ENCODE data around the gene SYT12. TPM values are rescaled to one million over a fixed set of nuclear protein-coding genes. Genes with fewer than 3 reads are reported as not detected.
"Not testable (repeated sequence)": the region's sequence is repeated elsewhere in the genome, so short reads cannot be mapped to it uniquely, and the experiment has no call there.

SYT12 gene
- total RNA-seq, 1 donor from 2014 or later = not detected

GRCh38 chr11:66985508-66986177 is 37.3 kb upstream of the SYT12 start:
- H3K4me1 Mint-ChIP-seq = no peaks in the 10 kb centered on the region
- H3K36me3 Mint-ChIP-seq (ENCODE audit: low read depth) = no peaks in the 10 kb centered on the region
- intact Hi-C loops (cut with micrococcal nuclease) = no loop called here

DNA sequence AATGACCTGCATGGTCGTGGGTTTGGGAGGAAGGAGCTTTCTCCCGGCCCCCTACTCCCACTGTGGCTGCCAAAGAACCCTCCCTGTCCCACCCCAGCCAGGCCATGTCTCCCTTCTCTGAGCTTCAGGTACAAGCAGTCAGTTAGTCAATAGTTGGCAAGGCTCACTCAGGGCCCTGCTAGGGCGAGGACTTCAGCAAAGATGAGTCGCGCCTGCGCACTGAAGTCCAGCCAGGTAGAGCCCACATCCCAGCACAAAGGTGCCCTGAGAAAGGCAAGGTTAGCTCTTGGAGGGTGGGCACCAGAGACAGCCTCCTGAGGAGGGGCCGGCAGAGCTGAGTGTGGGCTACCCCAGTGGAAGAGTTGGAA is 36.8 kb upstream of the SYT12 start:
- intact Hi-C loops (cut with micrococcal nuclease) = no loop called here
- no peak overlapping the region for H3K4me3 Mint-ChIP-seq
- no peak for DNase-seq
- no peaks in the 10 kb centered on the region for H3K9me3 Mint-ChIP-seq
- H3K4me1 Mint-ChIP-seq = no peaks in the 10 kb centered on the region
- H3K36me3 Mint-ChIP-seq (ENCODE audit: low read depth) = no peaks in the 10 kb centered on the region
- H3K27me3 Mint-ChIP-seq = peaks cover 1% of the 10 kb centered on the region
- no peak overlapping the region for H3K27ac Mint-ChIP-seq

More at GRCh38 chr11:66985508-66986177, 37.3 kb upstream of the SYT12 start:
- Mint-ChIP-seq H3K27me3 (peaks cover 1% of the 10 kb centered on the region), H3K27ac (no peak overlapping the region), H3K9me3 (no peaks in the 10 kb centered on the region), H3K4me3 (no peak overlapping the region)
- no peak for DNase-seq

GRCh38 chr11:66987158-66987620 is 35.7 kb upstream of the SYT12 start:
- Mint-ChIP-seq H3K4me3 (no peak overlapping the region), H3K9me3 (no peaks in the 10 kb centered on the region), H3K36me3 (ENCODE audit: low read depth) (no peaks in the 10 kb centered on the region), H3K27me3 (peaks cover 1% of the 10 kb centered on the region), H3K27ac (no peak overlapping the region), H3K4me1 (no peaks in the 10 kb centered on the region)
- no peak for DNase-seq
- intact Hi-C loops (cut with micrococcal nuclease) = no loop called here

GRCh38 chr11:66987924-66988637 is 34.9 kb upstream of the SYT12 start:
- H3K27ac Mint-ChIP-seq = no peak overlapping the region
- no peak overlapping the region for H3K4me3 Mint-ChIP-seq
- peaks cover 1% of the 10 kb centered on the region for H3K27me3 Mint-ChIP-seq
- intact Hi-C loops (cut with micrococcal nuclease) = no loop called here
- no peaks in the 10 kb centered on the region for H3K9me3 Mint-ChIP-seq
- no peaks in the 10 kb centered on the region for H3K4me1 Mint-ChIP-seq
- DNase-seq = no peak
- H3K36me3 Mint-ChIP-seq (ENCODE audit: low read depth) = no peaks in the 10 kb centered on the region

DNA sequence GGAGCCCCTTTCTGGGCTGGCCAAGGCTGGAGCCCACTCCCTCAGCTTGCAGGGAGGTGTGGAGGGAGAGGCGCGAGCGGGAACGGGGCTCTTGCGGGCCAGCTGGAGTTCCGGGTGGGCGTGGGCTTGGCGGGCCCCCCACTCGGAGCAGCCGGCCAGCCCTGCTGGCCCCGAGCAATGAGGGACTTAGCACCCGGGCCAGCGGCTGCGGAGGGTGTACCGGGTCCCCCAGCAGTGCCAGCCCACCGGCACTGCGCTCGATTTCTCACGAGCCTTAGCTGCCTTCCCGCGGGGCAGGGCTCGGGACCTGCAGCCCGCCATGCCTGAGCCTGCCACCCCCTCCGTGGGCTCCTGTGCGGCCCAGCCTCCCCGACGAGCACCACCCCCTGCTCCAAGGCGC is 34.2 kb upstream of the SYT12 start:
- H3K27ac Mint-ChIP-seq; H3K4me1 Mint-ChIP-seq; H3K9me3 Mint-ChIP-seq; H3K36me3 Mint-ChIP-seq (ENCODE audit: low read depth); H3K27me3 Mint-ChIP-seq; H3K4me3 Mint-ChIP-seq; intact Hi-C loops (cut with micrococcal nuclease); DNase-seq: not testable (repeated sequence)

DNA sequence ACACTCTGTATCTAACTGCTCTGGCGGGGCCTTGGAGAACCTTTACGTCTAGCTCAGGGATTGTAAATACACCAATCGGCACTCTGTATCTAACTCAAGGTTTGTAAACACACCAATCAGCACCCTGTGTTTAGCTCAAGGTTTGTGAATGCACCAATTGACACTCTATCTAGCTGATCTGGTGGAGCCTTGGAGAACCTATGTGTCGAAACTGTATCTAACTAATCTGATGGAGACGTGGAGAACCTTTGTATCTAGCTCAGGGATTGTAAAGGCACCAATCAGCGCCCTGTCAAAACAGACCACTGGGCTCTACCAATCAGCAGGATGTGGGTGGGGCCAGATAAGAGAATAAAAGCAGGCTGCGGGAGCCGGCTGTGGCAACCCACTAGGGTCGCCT is 33.6 kb upstream of the SYT12 start:
- H3K4me3 Mint-ChIP-seq; H3K27ac Mint-ChIP-seq; H3K36me3 Mint-ChIP-seq (ENCODE audit: low read depth); H3K4me1 Mint-ChIP-seq; H3K27me3 Mint-ChIP-seq; H3K9me3 Mint-ChIP-seq; intact Hi-C loops (cut with micrococcal nuclease); DNase-seq: not testable (repeated sequence)

- DNase-seq = no peak
- Mint-ChIP-seq H3K4me3 (no peak overlapping the region), H3K27ac (no peak overlapping the region), H3K27me3 (peaks cover 6% of the 10 kb centered on the region), H3K9me3 (no peaks in the 10 kb centered on the region), H3K36me3 (ENCODE audit: low read depth) (no peaks in the 10 kb centered on the region), H3K4me1 (no peaks in the 10 kb centered on the region)
- intact Hi-C loops (cut with micrococcal nuclease) = no loop called here
Measured at GRCh38 chr11:66992041-66992440, 30.9 kb upstream of the SYT12 start.

DNA sequence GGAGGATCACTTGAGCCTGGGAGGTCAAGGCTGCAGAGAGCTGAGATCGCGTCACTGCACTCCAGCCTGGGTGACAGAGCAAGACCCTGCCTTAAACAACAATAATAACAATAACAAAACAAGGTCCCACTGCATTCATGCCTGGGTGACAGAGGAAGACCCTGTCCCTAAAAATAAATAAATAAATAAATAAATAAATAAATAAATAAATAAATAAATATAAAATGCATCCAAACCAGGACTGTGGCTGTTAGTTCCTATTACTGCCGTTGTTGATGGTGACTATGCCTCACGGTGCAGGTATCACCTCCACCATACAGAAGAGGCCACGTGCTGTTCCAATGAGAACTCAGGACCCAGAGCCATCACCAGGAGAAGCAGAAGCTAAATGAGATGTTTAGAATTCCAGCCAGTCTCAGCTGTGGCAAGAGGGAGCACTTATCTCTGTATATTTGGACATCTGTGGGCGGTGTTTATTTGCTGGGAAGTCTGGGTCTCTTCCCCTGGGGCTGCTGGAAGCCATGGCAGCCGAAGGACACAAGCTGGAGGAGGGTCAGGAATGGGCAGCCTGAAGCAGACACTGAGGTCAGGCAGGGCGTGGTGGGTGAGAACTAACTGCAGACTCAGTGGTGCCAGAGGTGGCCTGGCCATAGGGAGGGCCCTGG is 26.2 kb upstream of the SYT12 start:
- Mint-ChIP-seq H3K9me3 (no peaks in the 10 kb centered on the region), H3K4me1 (no peaks in the 10 kb centered on the region), H3K36me3 (ENCODE audit: low read depth) (no peaks in the 10 kb centered on the region), H3K4me3 (no peak overlapping the region), H3K27me3 (peaks cover 11% of the 10 kb centered on the region), H3K27ac (no peak overlapping the region)
- intact Hi-C loops (cut with micrococcal nuclease) = no loop called here
- DNase-seq = no peak

DNA sequence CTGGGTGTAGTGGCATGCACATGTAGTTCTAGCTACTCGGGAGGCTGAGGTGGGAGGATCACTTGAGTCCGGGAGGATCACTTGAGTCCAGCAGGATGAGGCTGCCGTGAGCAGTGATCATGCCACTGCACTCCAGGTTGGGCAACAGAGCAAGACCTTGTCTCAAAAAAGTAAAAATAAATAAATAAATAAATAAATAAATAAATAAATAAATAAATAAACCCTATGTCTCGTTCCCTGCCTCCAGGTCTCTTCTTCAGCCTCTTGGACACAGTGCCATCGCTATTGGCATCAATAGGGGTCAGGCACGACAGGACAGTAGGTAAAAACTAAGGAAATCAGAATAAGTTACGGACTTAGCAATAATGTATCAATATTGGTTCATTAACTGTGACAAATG is 23.4 kb upstream of the SYT12 start:
- DNase-seq = no peak
- Mint-ChIP-seq H3K27ac (no peak overlapping the region), H3K36me3 (ENCODE audit: low read depth) (no peaks in the 10 kb centered on the region), H3K9me3 (no peaks in the 10 kb centered on the region), H3K27me3 (peaks cover 8% of the 10 kb centered on the region), H3K4me1 (no peaks in the 10 kb centered on the region), H3K4me3 (no peak overlapping the region)
- intact Hi-C loops (cut with micrococcal nuclease) = no loop called here

GRCh38 chr11:67001332-67001731 is 21.6 kb upstream of the SYT12 start:
- no peaks in the 10 kb centered on the region for H3K36me3 Mint-ChIP-seq (ENCODE audit: low read depth)
- H3K27ac Mint-ChIP-seq = no peak overlapping the region
- H3K27me3 Mint-ChIP-seq = peaks cover 8% of the 10 kb centered on the region

DNA sequence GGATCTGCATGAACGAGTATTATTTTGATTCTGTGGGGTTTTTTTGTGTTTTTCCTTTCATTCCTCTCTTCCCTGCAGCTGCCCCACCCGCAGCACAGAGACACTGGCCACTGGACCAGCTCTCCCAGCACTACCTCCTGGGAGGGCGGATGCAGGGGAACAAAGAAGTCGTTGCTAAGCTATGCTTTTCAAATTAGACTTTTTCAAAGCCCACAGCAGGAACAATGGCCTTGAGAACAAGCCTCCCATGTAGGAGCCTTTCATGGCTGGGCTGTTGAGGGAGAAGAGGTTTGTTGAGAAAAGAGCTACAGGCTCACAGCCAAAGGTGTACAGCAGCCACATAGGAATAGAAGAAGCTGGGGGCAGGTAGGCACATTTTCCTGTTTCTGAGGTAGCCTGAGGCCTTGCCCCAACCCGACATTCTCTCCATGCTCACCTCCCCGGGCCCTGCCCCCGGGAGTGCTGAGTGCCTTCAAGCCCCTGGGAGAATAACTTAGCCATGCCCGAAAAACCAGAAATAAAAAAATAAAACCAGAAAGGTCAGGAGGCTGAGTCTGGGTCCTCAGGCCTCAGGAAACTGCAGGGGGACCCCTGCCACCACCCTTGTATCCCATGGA is 20.5 kb upstream of the SYT12 start:
- H3K27ac Mint-ChIP-seq = no peak overlapping the region
- no peaks in the 10 kb centered on the region for H3K9me3 Mint-ChIP-seq
- no peak overlapping the region for H3K4me3 Mint-ChIP-seq
- intact Hi-C loops (cut with micrococcal nuclease) = no loop called here
- H3K36me3 Mint-ChIP-seq (ENCODE audit: low read depth) = no peaks in the 10 kb centered on the region
- no peaks in the 10 kb centered on the region for H3K4me1 Mint-ChIP-seq
- no peak for DNase-seq
- H3K27me3 Mint-ChIP-seq = peaks cover 2% of the 10 kb centered on the region

More at GRCh38 chr11:67001332-67001731, 21.6 kb upstream of the SYT12 start:
- H3K4me3 Mint-ChIP-seq = no peak overlapping the region
- H3K4me1 Mint-ChIP-seq = no peaks in the 10 kb centered on the region
- intact Hi-C loops (cut with micrococcal nuclease) = no loop called here
- no peaks in the 10 kb centered on the region for H3K9me3 Mint-ChIP-seq
- DNase-seq = no peak

- Mint-ChIP-seq H3K27me3 (no peaks in the 10 kb centered on the region), H3K9me3 (no peaks in the 10 kb centered on the region), H3K27ac (no peak overlapping the region), H3K36me3 (ENCODE audit: low read depth) (no peaks in the 10 kb centered on the region), H3K4me1 (no peaks in the 10 kb centered on the region), H3K4me3 (no peak overlapping the region)
- intact Hi-C loops (cut with micrococcal nuclease) = no loop called here
- DNase-seq = no peak
Measured at GRCh38 chr11:67002921-67003411, 20.0 kb upstream of the SYT12 start.

DNA sequence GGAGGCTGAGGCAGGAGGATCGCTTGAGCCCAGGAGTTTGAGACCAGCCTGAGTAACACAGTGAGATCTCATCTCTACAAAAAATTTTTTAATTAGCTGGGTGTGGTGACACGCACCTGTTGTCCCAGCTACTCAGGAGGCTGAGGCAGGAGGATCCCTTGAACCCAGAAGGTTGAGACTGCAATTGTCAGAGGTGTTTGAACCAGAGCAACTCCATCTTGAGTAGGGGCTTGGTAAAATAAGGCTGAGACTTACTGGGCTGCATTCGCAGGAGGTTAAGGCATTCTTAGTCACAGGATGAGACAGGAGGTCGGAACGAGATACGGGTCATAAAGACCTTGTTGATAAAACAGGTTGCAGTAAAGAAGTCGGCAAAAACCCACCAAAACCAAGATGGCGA is 17.7 kb upstream of the SYT12 start:
- H3K36me3 Mint-ChIP-seq (ENCODE audit: low read depth); H3K9me3 Mint-ChIP-seq; H3K27ac Mint-ChIP-seq; H3K4me3 Mint-ChIP-seq; H3K27me3 Mint-ChIP-seq; DNase-seq; H3K4me1 Mint-ChIP-seq; intact Hi-C loops (cut with micrococcal nuclease): not testable (repeated sequence)
